ENCODE data around the gene OTUD5. TPM values are rescaled to one million over a fixed set of nuclear protein-coding genes. Genes with fewer than 3 reads are reported as not detected.

Gene OTUD5
- total RNA-seq, 4 donors from 2014 or later, result 32.7 to 43.0 (median 38.3) TPM

Small RNAs within 50 kb of the gene (small RNA-seq; reads per million reads assigned to genes)
- gene RNU6-722P, result not detected

Other genes with a start within 250 kb of the OTUD5 start
- not detected for gene GLOD5, start 195.9 kb downstream of the OTUD5 start, total RNA-seq
- gene GATA1, start 171.0 kb downstream of the OTUD5 start, total RNA-seq, result not detected
- 10 to 100 TPM; 36.5 to 63.2 (median 54.5) TPM for gene HDAC6, start 155.5 kb downstream of the OTUD5 start, total RNA-seq
- gene ERAS, start 131.1 kb downstream of the OTUD5 start, total RNA-seq, result not detected
- gene PCSK1N, start 122.0 kb downstream of the OTUD5 start, total RNA-seq, result 1 to 10 TPM in 2 of 4 donors, under 1 TPM in 1, not detected in 1; 0.93 to 2.3 (median 1.4) TPM
- 10 to 100 TPM; 13.7 to 34.1 (median 29.4) TPM for gene TIMM17B, start 59.8 kb downstream of the OTUD5 start, total RNA-seq
- 10 to 100 TPM; 36.6 to 59.7 (median 55.2) TPM for gene PQBP1, start 59.7 kb downstream of the OTUD5 start, total RNA-seq
- gene SLC35A2, start 46.0 kb downstream of the OTUD5 start, total RNA-seq, result 10 to 100 TPM; 10.2 to 22.0 (median 17.2) TPM
- gene PIM2, start 38.6 kb downstream of the OTUD5 start, total RNA-seq, result 10 to 100 TPM in 2 of 4 donors, 1 to 10 TPM in 2; 9.6 to 14.0 (median 11.5) TPM
- 10 to 100 TPM in 1 of 4 donors, 1 to 10 TPM in 3; 1.9 to 11.3 (median 3.7) TPM for gene KCND1, start 14.2 kb upstream of the OTUD5 start, total RNA-seq
- 10 to 100 TPM; 25.1 to 44.5 (median 32.2) TPM for gene GRIPAP1, start 44.7 kb upstream of the OTUD5 start, total RNA-seq
- 100 to 1,000 TPM in 3 of 4 donors, 10 to 100 TPM in 1; 89.8 to 124 (median 116) TPM for gene TFE3, start 85.8 kb upstream of the OTUD5 start, total RNA-seq
- gene CCDC120, start 101.4 kb upstream of the OTUD5 start, total RNA-seq, result 1 to 10 TPM; 1.1 to 3.2 (median 2.5) TPM
- gene PRAF2, start 116.4 kb upstream of the OTUD5 start, total RNA-seq, result 10 to 100 TPM in 3 of 4 donors, 1 to 10 TPM in 1; 7.8 to 17.3 (median 12.3) TPM
- gene WDR45, start 122.3 kb upstream of the OTUD5 start, total RNA-seq, result 100 to 1,000 TPM in 3 of 4 donors, 10 to 100 TPM in 1; 90.8 to 131 (median 116) TPM
- 10 to 100 TPM; 16.0 to 30.9 (median 19.6) TPM for gene GPKOW, start 166.1 kb upstream of the OTUD5 start, total RNA-seq
- 1 to 10 TPM; 1.1 to 7.3 (median 3.3) TPM for gene MAGIX, start 205.2 kb upstream of the OTUD5 start, total RNA-seq
- gene PLP2, start 214.3 kb upstream of the OTUD5 start, total RNA-seq, result 10 to 100 TPM; 26.3 to 48.0 (median 38.3) TPM
- 10 to 100 TPM in 2 of 4 donors, 1 to 10 TPM in 2; 5.1 to 28.1 (median 11.9) TPM for gene PRICKLE3, start 228.8 kb upstream of the OTUD5 start, total RNA-seq
- 1 to 10 TPM in 3 of 4 donors, under 1 TPM in 1; 0.46 to 3.3 (median 2.2) TPM for gene SYP, start 242.6 kb upstream of the OTUD5 start, total RNA-seq

Data from omental fat pad (tissue), 4 donors.